K562 (cell line): ENCODE data around the gene TRPM6. TPM values are rescaled to one million over a fixed set of nuclear protein-coding genes. Genes with fewer than 3 reads are reported as not detected.

ENCODE experiments used
- ATAC-seq: fragments of 200-7000 bp; cut with Tn5 transposase; 3 replicates; pipeline ENCODE4 v1.9.1; 2020; ENCODE audit warnings: moderate library complexity
- Bru-seq: library from RNA; stranded (reverse); fragments of 400-500 nt; gene quantifications from one replicate; lab custom pipeline; 2021; lab: Mats Ljungman, UMichigan
- BruChase-seq, 2 experiments: library from RNA; stranded (reverse); fragments of 400-500 nt; gene quantifications; one replicate each; lab custom pipeline; 2021; lab: Mats Ljungman, UMichigan
- BruUV-seq: library from RNA; stranded (reverse); fragments of 400-500 nt; replicated peaks from 2 replicates; lab custom pipeline; 2021; lab: Mats Ljungman, UMichigan
- CTCF ChIA-PET: fragments of 300-600 bp; formaldehyde crosslinking; extraction: SDS; loops from one replicate; lab custom pipeline; 2021; ENCODE audit warnings: low intra/inter-chr PET ratio; lab: Yijun Ruan, JAX
- POLR2A ChIA-PET: fragments of 300-600, 350-650 bp; sonication (Branson Sonifier 250); formaldehyde crosslinking; extraction: SDS; loops from one replicate; lab custom pipeline; 2021; ENCODE audit warnings: antibody characterized with exemption, inconsistent platforms; lab: Yijun Ruan, JAX
- DNase-seq, 4 experiments: peaks; one replicate each; pipeline versions ENCODE4 v3.0.0 to v3.0.0-alpha.2; 2011 to 2018; ENCODE audit warnings: low spot score in 3 of 4, mixed read lengths in 3 of 4; ENCODE audit errors: extremely low read depth in 1 of 4
- FAIRE-seq: peaks from 2 replicates; lab custom pipeline; 2011; peaks lifted over from hg19 to GRCh38; lab: Jason Lieb, UNC
- H2AFZ ChIP-seq: 2 replicates; pipeline ENCODE4 v1.6.0; 2011; ENCODE audit warnings: low read depth, low read length, control low read depth, inconsistent platforms
- H3K27ac ChIP-seq: fragments of 200-600 bp; 3 replicates; pipeline ENCODE4 v1.8.0; 2011; ENCODE audit warnings: low read depth, mild to moderate bottlenecking, control low read depth, inconsistent platforms, low read length, moderate library complexity, mixed read lengths; ENCODE audit errors: extremely low read depth
- H3K27me3 ChIP-seq, 2 experiments: fragments of 300-600 bp in 1 of 2; 2 replicates in 1 of 2; 3 replicates in 1 of 2; pipeline versions ENCODE4 v1.6.0 to v1.8.0; 2011; ENCODE audit warnings: inconsistent platforms in 2 of 2, low read length in 2 of 2, mild to moderate bottlenecking in 1 of 2, mixed read lengths in 1 of 2, moderate library complexity in 1 of 2; ENCODE audit not compliant: control insufficient read depth in 2 of 2, insufficient read depth in 2 of 2
- H3K36me3 ChIP-seq: fragments of 300-600 bp; 3 replicates; pipeline ENCODE4 v1.8.0; 2011; ENCODE audit warnings: mild to moderate bottlenecking, low read length, inconsistent platforms; ENCODE audit not compliant: control insufficient read depth, insufficient read depth
- H3K4me1 ChIP-seq, 2 experiments: fragments of 200-600 bp in 1 of 2; replicated peaks in 1 of 2; 2 replicates in 1 of 2; 3 replicates in 1 of 2; pipeline versions ENCODE4 v1.5.1 to v1.8.0; 2011; ENCODE audit warnings: inconsistent platforms in 2 of 2, low read length in 2 of 2, mild to moderate bottlenecking in 1 of 2, mixed read lengths in 1 of 2, moderate library complexity in 1 of 2; ENCODE audit not compliant: control insufficient read depth in 2 of 2, insufficient read depth in 2 of 2
- H3K4me2 ChIP-seq: 2 replicates; pipeline ENCODE4 v1.6.1; 2011; ENCODE audit warnings: low read length, control low read depth, inconsistent platforms, mixed read lengths; ENCODE audit not compliant: insufficient read depth
- H3K4me3 ChIP-seq: fragments of 200-600 bp; sonication (generic), shearing (Covaris generic); 2 replicates; pipeline ENCODE4 v1.5.1; 2016; ENCODE audit warnings: control low read depth, inconsistent platforms
- H3K79me2 ChIP-seq: fragments of 200-600 bp; 3 replicates; pipeline ENCODE4 v1.8.0; 2011; ENCODE audit warnings: low read length, inconsistent platforms; ENCODE audit not compliant: control insufficient read depth, insufficient read depth
- H3K9ac ChIP-seq, 2 experiments: 2 replicates each; pipeline versions ENCODE4 v1.6.0 to v1.6.1; 2011; ENCODE audit warnings: low read depth in 2 of 2, low read length in 2 of 2, control low read depth in 1 of 2, inconsistent platforms in 1 of 2, mild to moderate bottlenecking in 1 of 2, mixed read lengths in 1 of 2; ENCODE audit not compliant: insufficient read depth in 1 of 2
- H3K9me1 ChIP-seq: one replicate; pipeline ENCODE4 v1.6.0; 2011; ENCODE audit warnings: inconsistent platforms, mild to moderate bottlenecking, low read length, moderate library complexity; ENCODE audit not compliant: control insufficient read depth, insufficient read depth
- H3K9me3 ChIP-seq: replicated peaks from 2 replicates; pipeline ENCODE4 v1.5.1; 2011; ENCODE audit warnings: low read depth, low read length, inconsistent platforms; ENCODE audit not compliant: control insufficient read depth, insufficient read depth
- H4K20me1 ChIP-seq: replicated peaks from 2 replicates; pipeline ENCODE4 v1.6.1; 2011; ENCODE audit warnings: low read length, inconsistent platforms, mixed read lengths; ENCODE audit not compliant: control insufficient read depth, insufficient read depth
- CEBPB ChIP-seq: fragments of 450-650 bp; IDR thresholded peaks from 2 replicates; pipeline ENCODE4 v1.6.1; 2016; ENCODE audit warnings: missing genetic modification characterization, missing compliant biosample characterization
- CEBPG ChIP-seq, 3 experiments: fragments of 200-800 bp in 1 of 3; sonication (Bioruptor generic) in 1 of 3; sonication (generic) in 1 of 3; formaldehyde crosslinking in 1 of 3; IDR thresholded peaks in 2 of 3; conservative IDR thresholded peaks in 1 of 3; 2 replicates each; pipeline versions ENCODE4 v1.6.1 to v1.8.0; 2016 to 2022; ENCODE audit warnings: missing compliant biosample characterization in 2 of 3, missing genetic modification characterization in 2 of 3, mild to moderate bottlenecking in 1 of 3, missing genetic modification reagents in 1 of 3
- HNRNPLL ChIP-seq: fragments of 200-400 bp; formaldehyde crosslinking; IDR thresholded peaks from 2 replicates; pipeline ENCODE4 v1.6.1; 2017; ENCODE audit warnings: low read length, low read depth, mild to moderate bottlenecking; ENCODE audit not compliant: poor library complexity, severe bottlenecking
- MED1 ChIP-seq: sonication (generic); formaldehyde crosslinking; IDR thresholded peaks from 2 replicates; pipeline ENCODE4 v1.8.1; 2023; ENCODE audit warnings: missing genetic modification reagents, borderline replicate concordance
- NRF1 ChIP-seq, 2 experiments: fragments of 450-650 bp; IDR thresholded peaks in 1 of 2; conservative IDR thresholded peaks in 1 of 2; 2 replicates each; pipeline ENCODE4 v1.6.1; 2014; ENCODE audit warnings: mild to moderate bottlenecking in 2 of 2
- SMARCA5 ChIP-seq: fragments of 450-650 bp; IDR thresholded peaks from 2 replicates; pipeline ENCODE4 v1.6.1; 2016
- UBTF ChIP-seq, 2 experiments: IDR thresholded peaks; 2 replicates each; pipeline ENCODE4 v1.6.1; 2012; ENCODE audit warnings: improper control_type of control experiment in 2 of 2, low read depth in 2 of 2, low read length in 2 of 2, borderline replicate concordance in 1 of 2
- ZBTB9 ChIP-seq: fragments of 450-650 bp; formaldehyde crosslinking; IDR thresholded peaks from 2 replicates; pipeline ENCODE4 v1.4.0; 2020; ENCODE audit warnings: mild to moderate bottlenecking, moderate library complexity
- WGBS: fragments of 100-300 bp; shearing (Covaris generic); methylation state at CpG from one replicate; pipeline ENCODE4 v1.1.6; 2016; ENCODE audit warnings: low coverage, mixed read lengths; ENCODE audit not compliant: insufficient coverage; ENCODE audit errors: missing lambda C conversion rate; 5-methylcytosine and 5-hydroxymethylcytosine counted together
- in situ Hi-C: fragments of 300-500 bp; cut with MboI; formaldehyde crosslinking; loops from 4 replicates; pipeline ENCODE4 v1.15.0; 2018; ENCODE audit warnings: inconsistent platforms, mixed read lengths
- intact Hi-C: fragments of 100-400 bp; cut with micrococcal nuclease; formaldehyde crosslinking; loops from 2 replicates; pipeline ENCODE4 v1.14.2; 2022
- long read RNA-seq, 3 experiments: library from polyadenylated mRNA in 2 of 3; library from RNA in 1 of 3; unstranded in 2 of 3; stranded (forward) in 1 of 3; transcript quantifications; one replicate each; pipeline ENCODE4 v2.0.0, GENCODE V29; 2019 to 2022
- polyA minus RNA-seq, 3 experiments: library from RNA; depleted of rRNA, polyadenylated mRNA; stranded (reverse); fragments of >200 nt; gene quantifications; 2 replicates each; pipeline ENCODE4 v1.2.3, GENCODE V29; 2011
- polyA plus RNA-seq, 8 experiments: library from polyadenylated mRNA; depleted of rRNA in 4 of 8; stranded (reverse) in 5 of 8; unstranded in 3 of 8; fragments of >200 nt; fragmentation: Nextera tagmentation in 2 of 8; fragmentation: Illumina TruSeq in 1 of 8; extraction: Ambion mirVana in 2 of 8; extraction: Trizol in 1 of 8; gene quantifications; 2 replicates each; pipeline versions ENCODE4 v1.2.1 to v1.2.3, GENCODE V29; 2011 to 2014; ENCODE audit warnings: inconsistent platforms in 1 of 8, missing spikeins in 1 of 8
- total RNA-seq, 7 experiments: library from RNA; depleted of rRNA in 6 of 7; stranded (reverse); fragments of >200 nt in 6 of 7; fragmentation: Illumina TruSeq in 2 of 7; extraction: Trizol in 2 of 7; gene quantifications; 2 replicates each; pipeline versions ENCODE4 v1.2.1 to v1.2.3, GENCODE V29; 2011 to 2021; ENCODE audit warnings: low replicate concordance in 1 of 7

The TRPM6 gene
- 0.05 and 0.32 TPM in 2 replicates for total RNA-seq (2011; cell fraction: chromatin; rRNA removed; ENCODE audit: low replicate concordance)
- total RNA-seq (2011; cell fraction: nucleolus; rRNA removed), result not detected in 2 replicates
- total RNA-seq (2011; cell fraction: nucleoplasm; rRNA removed), result 0.07 TPM in 1 of 2 replicates, not detected in the other
- total RNA-seq (2014; rRNA removed), result 0.04 and 0.05 TPM in 2 replicates
- total RNA-seq (2014; rRNA removed; fragmentation: Illumina TruSeq; extraction: Trizol), result 0.13 and 0.15 TPM in 2 replicates
- total RNA-seq (2015; rRNA removed; fragmentation: Illumina TruSeq; extraction: Trizol), result 0.08 and 0.14 TPM in 2 replicates
- total RNA-seq (2021), result 0.11 and 0.13 TPM in 2 replicates
- polyA plus RNA-seq (2011; rRNA removed), result 0.03 TPM in 1 of 2 replicates, not detected in the other
- polyA plus RNA-seq (2011; cell fraction: cytosol; rRNA removed), result under 0.01 TPM in 1 of 2 replicates, not detected in the other
- polyA plus RNA-seq (2011; cell fraction: nucleus; rRNA removed), result 0.01 TPM in 2 replicates
- polyA plus RNA-seq (2012), result 0.07 and 0.09 TPM in 2 replicates
- 0.06 and 0.16 TPM in 2 replicates for polyA plus RNA-seq (2014; fragmentation: Illumina TruSeq; extraction: Trizol)
- polyA plus RNA-seq (2014; fragmentation: Nextera tagmentation; extraction: Ambion mirVana), result under 1 TPM; 0.07 to 0.08 TPM
- polyA plus RNA-seq (2014; rRNA removed), result 0.09 and 0.23 TPM in 2 replicates
- 0.03 and 0.04 TPM in 2 replicates for polyA minus RNA-seq (2011; rRNA and poly(A)+ RNA removed)
- not detected in 2 replicates for polyA minus RNA-seq (2011; cell fraction: cytosol; rRNA and poly(A)+ RNA removed)
- polyA minus RNA-seq (2011; cell fraction: nucleus; rRNA and poly(A)+ RNA removed), result under 0.01 TPM in 1 of 2 replicates, not detected in the other
- percentile 24 among the genes with signal in this experiment for Bru-seq, nascent RNA
- percentile 25 among the genes with signal in this experiment for BruChase-seq, experiment 1, labeled RNA remaining after a 2-hour chase
- BruChase-seq, experiment 2, labeled RNA remaining after a 6-hour chase, result percentile 23 among the genes with signal in this experiment
- long read RNA-seq, experiment 1, result 0 reads
- long read RNA-seq, experiment 2, result 0 reads
- long read RNA-seq, experiment 3, result 0 reads

GRCh38 chr9:74887041-74887980 lies at the start of gene TRPM6:
Gene TRPM6 (minus strand): TSS chr9:74887921. CDS start chr9:74887856, 65 bp downstream.
- H3K9ac ChIP-seq, result peak within 1 kb of the TSS in 1 of 2 experiments; percentile 89; a peak in 2 of 4 replicates
- POLR2A ChIA-PET, result no interaction called here
- peaks cover 2 to 9% of the 10 kb centered on the region in 2 experiments; a peak in 2 of 5 replicates for H3K4me1 ChIP-seq
- FAIRE-seq (no peak), ATAC-seq (peak; percentile 94), DNase-seq (peak in 3 of 4 experiments; percentile 7 to 51 (median 9))
- peak within 1 kb of the TSS; percentile 41 for H3K4me3 ChIP-seq
- no peaks in the 10 kb centered on the region for H4K20me1 ChIP-seq
- no peaks in the 10 kb centered on the region for H3K9me1 ChIP-seq
- TF ChIP-seq CEBPB (peak; percentile 78), MED1 (CRISPR knock-in tag) (no peak), UBTF (IDR thresholded peaks at IDR 0.05; ENCODE audit: borderline replicate concordance in 1 of 2, low read depth in 2 of 2, low read length in 2 of 2) (peak; percentile 39 to 80; a peak in 1 of 4 replicates), NRF1 (conservative IDR thresholded peaks at IDR 0.05 in 1 of 2, IDR thresholded peaks at IDR 0.05 in 1 of 2) (peak; percentile 7 to 29; a peak in 3 of 4 replicates), CEBPG (CRISPR knock-in tag; IDR thresholded peaks at IDR 0.05) (no peak), CEBPG (tag; conservative IDR thresholded peaks at IDR 0.05 in 1 of 2, IDR thresholded peaks at IDR 0.05 in 1 of 2) (peak in 1 of 2 experiments; percentile 23; a peak in 1 of 4 replicates), ZBTB9 (CRISPR knock-in tag) (0 out of 2 replicates have a peak, but pooled peaks have one; percentile 33), HNRNPLL (peak; percentile 53), SMARCA5 (no peak)
- BruUV-seq, result no TSS peak
- no peaks in the 10 kb centered on the region for H3K79me2 ChIP-seq
- peak within 1 kb of the TSS; percentile 75 for H3K4me2 ChIP-seq
- CTCF ChIA-PET, result no interaction called here
- peak within 1 kb of the TSS; percentile 72 for H2AFZ ChIP-seq
- H3K27ac ChIP-seq, result no peak within 1 kb of the TSS
- in situ Hi-C loops, result no loop called here
- peaks cover 2 to 11% of the 10 kb centered on the region in 2 experiments; a peak in 3 of 5 replicates for H3K27me3 ChIP-seq
- H3K36me3 ChIP-seq, result no peaks in the 10 kb centered on the region
- 8% methylated on average over 16 of the region's 64 CpGs for whole genome bisulfite sequencing
- H3K9me3 ChIP-seq, result no peaks in the 10 kb centered on the region
- intact Hi-C loops, result no loop called here
